ENCODE results near the gene SCAPER. TPM values are rescaled to one million over a fixed set of nuclear protein-coding genes. Genes with fewer than 3 reads are reported as not detected.
"Not testable (repeated sequence)": the region's sequence is repeated elsewhere in the genome, so short reads cannot be mapped to it uniquely, and the experiment has no call there.

SCAPER gene
- total RNA-seq, 1 experiment from 2014 or later = 15.3 TPM

GRCh38 chr15:76823890-76824289 lies 81.2 kb downstream of the SCAPER start:
- Histone ChIP-seq H3K9me3 (ENCODE audit: control insufficient read depth, insufficient read depth, low read depth, low read length) (no peaks in the 10 kb centered on the region), H3K36me3 (ENCODE audit: control insufficient read depth, insufficient read depth, low read length) (no peaks in the 10 kb centered on the region), H3K27me3 (ENCODE audit: control insufficient read depth, insufficient read depth, low read length) (no peaks in the 10 kb centered on the region), H3K27ac (ENCODE audit: low read length) (no peak overlapping the region), H3K4me3 (ENCODE audit: low read depth in 2 of 2, low read length in 2 of 2) (no peak overlapping the region), H3K4me1 (ENCODE audit: control insufficient read depth, insufficient read depth, low read length) (no peaks in the 10 kb centered on the region)
- in situ Hi-C loops (cut with HindIII; ENCODE audit: low pct_unique_long_range_greater_than_20kb, low sequenced_read_pairs) = no loop called here
- TF ChIP-seq TCF7L2 (IDR thresholded peaks at IDR 0.05; ENCODE audit: low read depth, low read length) = no peak
- no peak for TF ChIP-seq POLR2AphosphoS5 (IDR thresholded peaks at IDR 0.05; ENCODE audit: low read depth, low read length)
- TF ChIP-seq, protein P1, sequence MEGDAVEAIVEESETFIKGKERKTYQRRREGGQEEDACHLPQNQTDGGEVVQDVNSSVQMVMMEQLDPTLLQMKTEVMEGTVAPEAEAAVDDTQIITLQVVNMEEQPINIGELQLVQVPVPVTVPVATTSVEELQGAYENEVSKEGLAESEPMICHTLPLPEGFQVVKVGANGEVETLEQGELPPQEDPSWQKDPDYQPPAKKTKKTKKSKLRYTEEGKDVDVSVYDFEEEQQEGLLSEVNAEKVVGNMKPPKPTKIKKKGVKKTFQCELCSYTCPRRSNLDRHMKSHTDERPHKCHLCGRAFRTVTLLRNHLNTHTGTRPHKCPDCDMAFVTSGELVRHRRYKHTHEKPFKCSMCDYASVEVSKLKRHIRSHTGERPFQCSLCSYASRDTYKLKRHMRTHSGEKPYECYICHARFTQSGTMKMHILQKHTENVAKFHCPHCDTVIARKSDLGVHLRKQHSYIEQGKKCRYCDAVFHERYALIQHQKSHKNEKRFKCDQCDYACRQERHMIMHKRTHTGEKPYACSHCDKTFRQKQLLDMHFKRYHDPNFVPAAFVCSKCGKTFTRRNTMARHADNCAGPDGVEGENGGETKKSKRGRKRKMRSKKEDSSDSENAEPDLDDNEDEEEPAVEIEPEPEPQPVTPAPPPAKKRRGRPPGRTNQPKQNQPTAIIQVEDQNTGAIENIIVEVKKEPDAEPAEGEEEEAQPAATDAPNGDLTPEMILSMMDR (IDR thresholded peaks at IDR 0.05) = no peak
- no peak for TF ChIP-seq SIN3A (IDR thresholded peaks at IDR 0.05; ENCODE audit: borderline replicate concordance, insufficient read depth, low read depth, low read length)
- TF ChIP-seq REST (IDR thresholded peaks at IDR 0.05; ENCODE audit: insufficient read depth in 1 of 2, low read depth in 2 of 2, low read length in 1 of 2) = no peak
- ChIA-PET POLR2A (no interaction called here), CTCF (no interaction called here)
- no peak for ATAC-seq
- DNase-seq (ENCODE audit: low read depth, low spot score) = no peak
- no TSS peak for BruUV-seq (replicated peaks)
- intact Hi-C loops (cut with micrococcal nuclease; ENCODE audit: unreplicated experiment) = no loop called here

- no peak for ATAC-seq
- Histone ChIP-seq H3K27ac (ENCODE audit: low read length) (no peak overlapping the region), H3K27me3 (ENCODE audit: control insufficient read depth, insufficient read depth, low read length) (no peaks in the 10 kb centered on the region), H3K4me1 (ENCODE audit: control insufficient read depth, insufficient read depth, low read length) (no peaks in the 10 kb centered on the region), H3K9me3 (ENCODE audit: control insufficient read depth, insufficient read depth, low read depth, low read length) (no peaks in the 10 kb centered on the region), H3K4me3 (ENCODE audit: low read depth in 2 of 2, low read length in 2 of 2) (no peak overlapping the region), H3K36me3 (ENCODE audit: control insufficient read depth, insufficient read depth, low read length) (no peaks in the 10 kb centered on the region)
- no TSS peak for BruUV-seq (replicated peaks)
- POLR2A ChIA-PET = no interaction called here
- no peak for DNase-seq (ENCODE audit: low read depth, low spot score)
- CTCF ChIA-PET = no interaction called here
- intact Hi-C loops (cut with micrococcal nuclease; ENCODE audit: unreplicated experiment) (no loop called here), in situ Hi-C loops (cut with HindIII; ENCODE audit: low pct_unique_long_range_greater_than_20kb, low sequenced_read_pairs) (no loop called here)
- TF ChIP-seq SIN3A (IDR thresholded peaks at IDR 0.05; ENCODE audit: borderline replicate concordance, insufficient read depth, low read depth, low read length) (no peak), REST (IDR thresholded peaks at IDR 0.05; ENCODE audit: insufficient read depth in 1 of 2, low read depth in 2 of 2, low read length in 1 of 2) (no peak), POLR2AphosphoS5 (IDR thresholded peaks at IDR 0.05; ENCODE audit: low read depth, low read length) (no peak), TCF7L2 (IDR thresholded peaks at IDR 0.05; ENCODE audit: low read depth, low read length) (no peak)
- TF ChIP-seq, protein P1 (IDR thresholded peaks at IDR 0.05) = no peak
Observed at GRCh38 chr15:76823303-76823702, 81.8 kb downstream of the SCAPER start.

DNA sequence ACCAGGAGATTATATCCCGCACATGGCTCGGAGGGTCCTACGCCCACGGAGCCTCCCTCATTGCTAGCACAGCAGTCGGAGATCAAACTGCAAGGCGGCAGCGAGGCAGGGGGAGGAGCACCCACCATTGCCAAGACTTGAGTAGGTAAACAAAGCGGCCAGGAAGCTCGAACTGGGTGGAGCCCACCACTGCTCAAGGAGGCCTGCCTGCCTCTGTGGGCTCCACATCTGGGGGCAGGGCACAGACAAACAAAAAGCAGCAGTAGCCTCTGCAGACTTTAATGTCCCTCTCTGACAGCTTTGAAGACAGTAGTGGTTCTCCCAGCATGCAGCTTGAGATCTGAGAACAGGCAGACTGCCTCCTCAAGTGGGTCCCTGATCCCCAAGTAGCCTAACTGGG lies 86.2 kb downstream of the SCAPER start:
- H3K27ac ChIP-seq (ENCODE audit: low read length); POLR2A ChIA-PET; in situ Hi-C loops (cut with HindIII; ENCODE audit: low pct_unique_long_range_greater_than_20kb, low sequenced_read_pairs); H3K27me3 ChIP-seq (ENCODE audit: control insufficient read depth, insufficient read depth, low read length); CTCF ChIA-PET; BruUV-seq (replicated peaks); H3K4me3 ChIP-seq (ENCODE audit: low read depth in 2 of 2, low read length in 2 of 2); ATAC-seq; DNase-seq (ENCODE audit: low read depth, low spot score); H3K36me3 ChIP-seq (ENCODE audit: control insufficient read depth, insufficient read depth, low read length); H3K9me3 ChIP-seq (ENCODE audit: control insufficient read depth, insufficient read depth, low read depth, low read length); H3K4me1 ChIP-seq (ENCODE audit: control insufficient read depth, insufficient read depth, low read length): not testable (repeated sequence)
- intact Hi-C loops (cut with micrococcal nuclease; ENCODE audit: unreplicated experiment) = loop anchor here (10.0 kb wide), 1 partner anchor 154 kb away; no protein-coding TSS in a partner anchor
